GM12874 (cell line): Measurements from ENCODE around the gene TMEM258.

Experiments used
- CTCF ChIP-seq: IDR thresholded peaks from 2 replicates; pipeline ENCODE4 v1.5.1; 2011; ENCODE audit warnings: low read depth, mild to moderate bottlenecking, control low read depth, low read length, moderate library complexity; ENCODE audit not compliant: insufficient read depth

Gene TMEM258

GRCh38 chr11:61756452-61757212 lies 35.8 kb downstream of the TMEM258 start:
- no peak for TF ChIP-seq CTCF

GRCh38 chr11:61756147-61756451 lies 36.3 kb downstream of the TMEM258 start:
- no peak for TF ChIP-seq CTCF

- no peak for TF ChIP-seq CTCF
Measured at GRCh38 chr11:61754534-61755482, 37.6 kb downstream of the TMEM258 start.

GRCh38 chr11:61753672-61754071 lies 38.7 kb downstream of the TMEM258 start:
- TF ChIP-seq CTCF = no peak

- no peak for TF ChIP-seq CTCF
Measured at GRCh38 chr11:61752925-61753521, 39.4 kb downstream of the TMEM258 start.

GRCh38 chr11:61752117-61752924 lies 40.1 kb downstream of the TMEM258 start, which contains the start of gene MYRF:
Gene MYRF, plus strand, starts transcription at chr11:61752636. Its CDS starts 109 bp downstream, at chr11:61752745.
- peak; percentile 82 for TF ChIP-seq CTCF

GRCh38 chr11:61751384-61751783 lies 41.0 kb downstream of the TMEM258 start:
- no peak for TF ChIP-seq CTCF
